ENCODE data around the gene IPO5. TPM values are rescaled to one million over a fixed set of nuclear protein-coding genes. Genes with fewer than 3 reads are reported as not detected.
"Not testable (repeated sequence)": the region's sequence is repeated elsewhere in the genome, so short reads cannot be mapped to it uniquely, and the experiment has no call there.

IPO5 gene
- total and polyA plus RNA-seq, 3 donors from 2014 or later: 231 to 465 (median 323) TPM

GRCh38 chr13:97986835-97987234 is 33.4 kb downstream of the IPO5 start:
- H3K36me3 ChIP-seq (ENCODE audit: low read depth, missing control alignments): no peaks in the 10 kb centered on the region
- DNase-seq: no peak
- TF ChIP-seq POLR2A (IDR thresholded peaks at IDR 0.05) (no peak), CTCF (IDR thresholded peaks at IDR 0.05) (no peak)
- no peaks in the 10 kb centered on the region for H3K4me1 ChIP-seq
- 89 to 97% methylated on average over 3 of the region's 3 CpGs for WGBS, 2 donors
- no peak overlapping the region for H3K4me3 ChIP-seq
- intact Hi-C loops (cut with DNase I; ENCODE audit: low total_unique reads): no loop called here
- H3K27ac ChIP-seq: no peak overlapping the region
- no peaks in the 10 kb centered on the region for H3K27me3 ChIP-seq
- no peaks in the 10 kb centered on the region for H3K9me3 ChIP-seq

GRCh38 chr13:97999653-98000052 is 46.2 kb downstream of the IPO5 start:
- H3K4me1 ChIP-seq: no peaks in the 10 kb centered on the region
- no peak overlapping the region for H3K27ac ChIP-seq
- TF ChIP-seq CTCF (IDR thresholded peaks at IDR 0.05): no peak
- no peak for TF ChIP-seq POLR2A (IDR thresholded peaks at IDR 0.05)
- no peak for DNase-seq
- WGBS, 2 donors: 84 to 97% methylated on average over 2 of the region's 2 CpGs
- no peak overlapping the region for H3K4me3 ChIP-seq
- H3K36me3 ChIP-seq (ENCODE audit: low read depth, missing control alignments): no peaks in the 10 kb centered on the region
- no peaks in the 10 kb centered on the region for H3K9me3 ChIP-seq
- intact Hi-C loops (cut with DNase I; ENCODE audit: low total_unique reads): no loop called here
- H3K27me3 ChIP-seq: no peaks in the 10 kb centered on the region

GRCh38 chr13:98004107-98004506 is 50.6 kb downstream of the IPO5 start:
- Histone ChIP-seq H3K36me3 (ENCODE audit: low read depth, missing control alignments) (no peaks in the 10 kb centered on the region), H3K27me3 (no peaks in the 10 kb centered on the region), H3K4me3 (no peak overlapping the region), H3K4me1 (no peaks in the 10 kb centered on the region), H3K27ac (no peak overlapping the region), H3K9me3 (no peaks in the 10 kb centered on the region)
- TF ChIP-seq CTCF (IDR thresholded peaks at IDR 0.05) (no peak), POLR2A (IDR thresholded peaks at IDR 0.05) (no peak)
- intact Hi-C loops (cut with DNase I; ENCODE audit: low total_unique reads): no loop called here
- WGBS, 2 donors: 79 to 82% methylated on average over 3 of the region's 3 CpGs
- no peak for DNase-seq

DNA sequence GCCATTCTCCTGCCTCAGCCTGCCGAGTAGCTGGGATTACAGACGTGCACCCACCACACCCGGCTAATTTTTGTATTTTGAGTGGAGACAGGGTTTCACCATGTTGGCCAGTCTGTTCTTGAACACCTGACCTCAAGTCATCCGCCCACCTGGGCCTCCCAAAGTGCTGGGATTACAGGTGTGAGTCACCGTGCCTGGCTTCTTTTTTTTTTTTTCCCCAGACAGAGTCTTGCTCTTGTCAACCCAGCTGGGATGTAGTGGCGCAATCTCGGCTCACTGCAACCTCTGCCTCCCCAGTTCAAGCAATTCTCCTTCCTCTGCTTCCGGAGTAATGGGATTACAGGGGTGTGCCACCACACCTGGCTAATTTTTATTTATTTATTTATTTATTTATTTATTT is 51.5 kb downstream of the IPO5 start:
- DNase-seq; H3K27ac ChIP-seq; intact Hi-C loops (cut with DNase I; ENCODE audit: low total_unique reads); H3K36me3 ChIP-seq (ENCODE audit: low read depth, missing control alignments); H3K27me3 ChIP-seq; H3K9me3 ChIP-seq; H3K4me3 ChIP-seq; H3K4me1 ChIP-seq: not testable (repeated sequence)
- WGBS, 2 donors: 95 to 96% methylated on average over 8 of the region's 8 CpGs

- Histone ChIP-seq H3K36me3 (ENCODE audit: low read depth, missing control alignments) (no peaks in the 10 kb centered on the region), H3K4me1 (no peaks in the 10 kb centered on the region), H3K4me3 (no peak overlapping the region), H3K27ac (no peak overlapping the region), H3K27me3 (no peaks in the 10 kb centered on the region), H3K9me3 (no peaks in the 10 kb centered on the region)
- intact Hi-C loops (cut with DNase I; ENCODE audit: low total_unique reads): no loop called here
- DNase-seq: no peak
- TF ChIP-seq POLR2A (IDR thresholded peaks at IDR 0.05) (no peak), CTCF (IDR thresholded peaks at IDR 0.05) (no peak)
- 91 to 97% methylated on average over 5 of the region's 5 CpGs for WGBS, 2 donors
Observed at GRCh38 chr13:98007001-98007400, 53.5 kb downstream of the IPO5 start.

Data from testis (tissue), 3 donors.